Measurements from ENCODE around the gene DAB2IP.

DNA sequence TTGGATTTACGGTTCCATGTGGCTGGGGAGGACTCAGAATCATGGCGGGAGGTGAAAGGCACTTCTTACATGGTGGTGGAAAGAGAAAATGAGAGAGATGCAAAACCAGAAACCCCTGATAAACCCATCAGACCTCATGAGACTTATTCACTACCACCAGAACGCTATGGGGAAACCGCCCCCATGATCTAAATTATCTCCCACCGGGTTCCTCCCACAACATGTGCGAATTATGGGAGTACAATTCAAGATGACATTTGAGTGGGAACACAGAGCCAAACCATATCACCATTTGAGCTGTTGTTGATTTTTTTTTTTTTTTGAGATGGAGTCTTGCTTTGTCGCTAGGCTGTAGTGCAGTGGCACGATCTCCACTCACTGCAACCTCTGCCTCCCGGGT, 16.5 kb downstream of the DAB2IP start:
- TF ChIP-seq, protein P1, sequence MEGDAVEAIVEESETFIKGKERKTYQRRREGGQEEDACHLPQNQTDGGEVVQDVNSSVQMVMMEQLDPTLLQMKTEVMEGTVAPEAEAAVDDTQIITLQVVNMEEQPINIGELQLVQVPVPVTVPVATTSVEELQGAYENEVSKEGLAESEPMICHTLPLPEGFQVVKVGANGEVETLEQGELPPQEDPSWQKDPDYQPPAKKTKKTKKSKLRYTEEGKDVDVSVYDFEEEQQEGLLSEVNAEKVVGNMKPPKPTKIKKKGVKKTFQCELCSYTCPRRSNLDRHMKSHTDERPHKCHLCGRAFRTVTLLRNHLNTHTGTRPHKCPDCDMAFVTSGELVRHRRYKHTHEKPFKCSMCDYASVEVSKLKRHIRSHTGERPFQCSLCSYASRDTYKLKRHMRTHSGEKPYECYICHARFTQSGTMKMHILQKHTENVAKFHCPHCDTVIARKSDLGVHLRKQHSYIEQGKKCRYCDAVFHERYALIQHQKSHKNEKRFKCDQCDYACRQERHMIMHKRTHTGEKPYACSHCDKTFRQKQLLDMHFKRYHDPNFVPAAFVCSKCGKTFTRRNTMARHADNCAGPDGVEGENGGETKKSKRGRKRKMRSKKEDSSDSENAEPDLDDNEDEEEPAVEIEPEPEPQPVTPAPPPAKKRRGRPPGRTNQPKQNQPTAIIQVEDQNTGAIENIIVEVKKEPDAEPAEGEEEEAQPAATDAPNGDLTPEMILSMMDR (IDR thresholded peaks at IDR 0.05): no peak
- TF ChIP-seq POLR2A (IDR thresholded peaks at IDR 0.05) (no peak), EP300 (IDR thresholded peaks at IDR 0.05) (no peak)
